Brain microvascular endothelial cell (primary cell): ENCODE data around the gene MCEE.
"Not testable (repeated sequence)": the region's sequence is repeated elsewhere in the genome, so short reads cannot be mapped to it uniquely, and the experiment has no call there.

Experiments used
- DNase-seq: peaks from one replicate; pipeline ENCODE4 v3.0.0-alpha.2; 2020
- H3K27ac ChIP-seq: fragments of 250-450 bp; sonication (Bioruptor Pico); 2 replicates; pipeline ENCODE4 v1.5.1; 2020; ENCODE audit warnings: mild to moderate bottlenecking, moderate library complexity
- H3K27me3 ChIP-seq: fragments of 250-450 bp; sonication (Bioruptor Pico); replicated peaks from 2 replicates; pipeline ENCODE4 v1.5.1; 2020; ENCODE audit warnings: mild to moderate bottlenecking
- H3K36me3 ChIP-seq: fragments of 250-450 bp; sonication (Bioruptor Pico); replicated peaks from 2 replicates; pipeline ENCODE4 v1.5.1; 2020; ENCODE audit warnings: mild to moderate bottlenecking
- H3K4me3 ChIP-seq: 2 replicates; pipeline ENCODE4 v1.5.1; 2011; ENCODE audit warnings: low read depth, mild to moderate bottlenecking, control low read depth, low read length, moderate library complexity
- CTCF ChIP-seq: IDR thresholded peaks from 2 replicates; pipeline ENCODE4 v1.5.1; 2011; ENCODE audit warnings: low read depth, mild to moderate bottlenecking, moderate library complexity, low read length, control low read depth, inconsistent platforms; ENCODE audit errors: missing control alignments
- in situ Hi-C: cut with HindIII; loops from 2 replicates; pipeline ENCODE4 v1.10.0; 2017; ENCODE audit warnings: low sequenced_read_pairs, low pct_ligation_motif_present

Gene MCEE

GRCh38 chr2:71083297-71083696 lies 46.7 kb downstream of the MCEE start:
- H3K27me3 ChIP-seq, H3K36me3 ChIP-seq, DNase-seq, in situ Hi-C loops, H3K27ac ChIP-seq, H3K4me3 ChIP-seq: not testable (repeated sequence)

- TF ChIP-seq CTCF, result no peak
- DNase-seq, result no peak
Observed at GRCh38 chr2:71082402-71083252, 47.4 kb downstream of the MCEE start.

GRCh38 chr2:71078624-71079023 lies 51.4 kb downstream of the MCEE start:
- no peak for TF ChIP-seq CTCF
- no peak for DNase-seq
- Histone ChIP-seq H3K27me3 (no peaks in the 10 kb centered on the region), H3K4me3 (no peak overlapping the region), H3K36me3 (peaks cover 48% of the 10 kb centered on the region), H3K27ac (no peak overlapping the region)
- in situ Hi-C loops, result no loop called here

More at GRCh38 chr2:71082402-71083252, 47.4 kb downstream of the MCEE start:
- no peak overlapping the region for H3K27ac ChIP-seq
- H3K4me3 ChIP-seq, result no peak overlapping the region
- peaks cover 9% of the 10 kb centered on the region for H3K36me3 ChIP-seq
- in situ Hi-C loops, result no loop called here
- no peaks in the 10 kb centered on the region for H3K27me3 ChIP-seq

- in situ Hi-C loops, result no loop called here
- no peak overlapping the region for H3K27ac ChIP-seq
- H3K36me3 ChIP-seq, result peaks cover 57% of the 10 kb centered on the region
- H3K27me3 ChIP-seq, result no peaks in the 10 kb centered on the region
- no peak overlapping the region for H3K4me3 ChIP-seq
- DNase-seq, result no peak
- TF ChIP-seq CTCF, result no peak
Observed at GRCh38 chr2:71074893-71075395, 55.1 kb downstream of the MCEE start.

GRCh38 chr2:71073475-71073874 lies 56.6 kb downstream of the MCEE start:
- H3K36me3 ChIP-seq, result peaks cover 53% of the 10 kb centered on the region

GRCh38 chr2:71072492-71072891 lies 57.5 kb downstream of the MCEE start:
- Histone ChIP-seq H3K27ac (no peak overlapping the region), H3K27me3 (no peaks in the 10 kb centered on the region), H3K36me3 (peaks cover 46% of the 10 kb centered on the region), H3K4me3 (no peak overlapping the region)
- DNase-seq, result no peak
- no peak for TF ChIP-seq CTCF
- in situ Hi-C loops, result no loop called here

More at GRCh38 chr2:71073475-71073874, 56.6 kb downstream of the MCEE start:
- in situ Hi-C loops, result no loop called here
- DNase-seq, result no peak
- Histone ChIP-seq H3K27me3 (no peaks in the 10 kb centered on the region), H3K4me3 (no peak overlapping the region), H3K27ac (no peak overlapping the region)
- no peak for TF ChIP-seq CTCF
